ENCODE results near the gene PDZD2. TPM values are rescaled to one million over a fixed set of nuclear protein-coding genes. Genes with fewer than 3 reads are reported as not detected.

The PDZD2 gene
- polyA plus RNA-seq, 3 donors, result 0.10 TPM; not detected in 2

- Histone ChIP-seq H3K4me3 (replicated peaks in 1 of 3; ENCODE audit: low read depth in 2 of 3, low read length in 3 of 3) (no peak overlapping the region), H3K79me2 (ENCODE audit: insufficient read depth, low read length) (peaks cover 80% of the 10 kb centered on the region), H4K20me1 (ENCODE audit: insufficient read depth, low read length) (peaks cover 80% of the 10 kb centered on the region), H3K9me3 (replicated peaks in 1 of 2; ENCODE audit: control insufficient read depth in 1 of 2, insufficient read depth in 1 of 2, low read length in 2 of 2) (no peaks in the 10 kb centered on the region), H3K9ac (ENCODE audit: insufficient read depth, low read length, poor library complexity, severe bottlenecking) (no peak overlapping the region), H3K36me3 (replicated peaks in 1 of 2; ENCODE audit: control insufficient read depth in 1 of 2, insufficient read depth in 2 of 2, low read length in 2 of 2) (peaks cover 30 to 62% of the 10 kb centered on the region in 2 donors), H3K27me3 (ENCODE audit: control insufficient read depth in 2 of 2, insufficient read depth in 2 of 2, low read length in 2 of 2) (no peaks in the 10 kb centered on the region), H3K4me1 (ENCODE audit: control insufficient read depth in 1 of 2, insufficient read depth in 2 of 2, low read length in 2 of 2) (no peaks in the 10 kb centered on the region), H2AFZ (ENCODE audit: insufficient read depth, low read depth, low read length, poor library complexity, severe bottlenecking) (no peak overlapping the region), H3K27ac (ENCODE audit: low read depth in 1 of 2, low read length in 2 of 2) (no peak overlapping the region), H3K4me2 (replicated peaks; ENCODE audit: extremely low read depth, low read length, poor library complexity, severe bottlenecking) (no peak overlapping the region)
- no peak overlapping the region for H3K4me3 Mint-ChIP-seq
- peaks cover 0 to 3% (median 0%) of the 10 kb centered on the region in 7 donors for H3K9me3 Mint-ChIP-seq
- TF ChIP-seq CTCF (IDR thresholded peaks at IDR 0.05), result no peak
- no peaks in the 10 kb centered on the region for H3K4me1 Mint-ChIP-seq
- no peak overlapping the region for H3K27ac Mint-ChIP-seq
- no peaks in the 10 kb centered on the region for H3K27me3 Mint-ChIP-seq (ENCODE audit: low read depth in 3 of 3)
- 100% methylated on average over 5 of the region's 7 CpGs for WGBS (ENCODE audit: insufficient coverage)
- peaks cover 40 to 64% of the 10 kb centered on the region in 2 donors for H3K36me3 Mint-ChIP-seq
- intact Hi-C loops (cut with micrococcal nuclease), result no loop called here
- DNase-seq, result no peak
These were observed 500.0 kb downstream of the PDZD2 start for GRCh38 chr5:32138839-32139493.

GRCh38 chr5:32143617-32144377 lies 504.9 kb downstream of the PDZD2 start:
- Mint-ChIP-seq H3K27me3 (ENCODE audit: low read depth in 3 of 3) (no peaks in the 10 kb centered on the region), H3K4me1 (peaks cover 32% of the 10 kb centered on the region), H3K4me3 (no peak overlapping the region), H3K27ac (peak overlapping the region in 4 of 7 donors; percentile 22 to 60 (median 42)), H3K9me3 (peaks cover 0 to 2% (median 0%) of the 10 kb centered on the region in 7 donors), H3K36me3 (peaks cover 23 to 34% of the 10 kb centered on the region in 2 donors)
- intact Hi-C loops (cut with micrococcal nuclease), result no loop called here
- H3K27ac ChIP-seq (ENCODE audit: low read depth in 1 of 2, low read length in 2 of 2), result peak overlapping the region in 1 of 2 donors; percentile 43
- peaks cover 85% of the 10 kb centered on the region for H4K20me1 ChIP-seq (ENCODE audit: insufficient read depth, low read length)
- H3K27me3 ChIP-seq (ENCODE audit: control insufficient read depth in 2 of 2, insufficient read depth in 2 of 2, low read length in 2 of 2), result no peaks in the 10 kb centered on the region
- TF ChIP-seq CTCF (IDR thresholded peaks at IDR 0.05), result no peak
- no peak overlapping the region for H2AFZ ChIP-seq (ENCODE audit: insufficient read depth, low read depth, low read length, poor library complexity, severe bottlenecking)
- peaks cover 17 to 21% of the 10 kb centered on the region in 2 donors for H3K4me1 ChIP-seq (ENCODE audit: control insufficient read depth in 1 of 2, insufficient read depth in 2 of 2, low read length in 2 of 2)
- no peak overlapping the region for H3K4me3 ChIP-seq (replicated peaks in 1 of 3; ENCODE audit: low read depth in 2 of 3, low read length in 3 of 3)
- 100% methylated on average over 1 of the region's 6 CpGs for WGBS (ENCODE audit: insufficient coverage)
- no peak for DNase-seq
- H3K9ac ChIP-seq (ENCODE audit: insufficient read depth, low read length, poor library complexity, severe bottlenecking), result no peak overlapping the region
- H3K9me3 ChIP-seq (replicated peaks in 1 of 2; ENCODE audit: control insufficient read depth in 1 of 2, insufficient read depth in 1 of 2, low read length in 2 of 2), result no peaks in the 10 kb centered on the region
- H3K79me2 ChIP-seq (ENCODE audit: insufficient read depth, low read length), result peaks cover 83% of the 10 kb centered on the region
- peaks cover 6 to 33% of the 10 kb centered on the region in 2 donors for H3K36me3 ChIP-seq (replicated peaks in 1 of 2; ENCODE audit: control insufficient read depth in 1 of 2, insufficient read depth in 2 of 2, low read length in 2 of 2)
- H3K4me2 ChIP-seq (replicated peaks; ENCODE audit: extremely low read depth, low read length, poor library complexity, severe bottlenecking), result no peak overlapping the region

All from CD14-positive monocyte (primary cell).